ENCODE results near the gene OBSCN.

GRCh38 chr1:228278432-228278941 is 70.6 kb downstream of the OBSCN start:
- TF ChIP-seq CTCF (conservative IDR thresholded peaks at IDR 0.05 in 1 of 2, IDR thresholded peaks at IDR 0.05 in 1 of 2; ENCODE audit: extremely low read depth in 1 of 2, insufficient read depth in 1 of 2, low read depth in 1 of 2, low read length in 2 of 2) = no peak
- TF ChIP-seq EZH2 (IDR thresholded peaks at IDR 0.05; ENCODE audit: borderline replicate concordance, low read length) = no peak

Measured in mammary epithelial cell (primary cell).